Activated CD4-positive, alpha-beta T cell treated with anti-CD3 and anti-CD28 coated beads, Interleukin-2, amount 10 ng/mL, durations not matched to agents 7 days and 5 days (primary cell): Measurements from ENCODE around the gene CDH3. TPM values are rescaled to one million over a fixed set of nuclear protein-coding genes. Genes with fewer than 3 reads are reported as not detected.

Source experiments
- CTCF ChIA-PET: fragments of 350-600 bp; sonication (Branson Sonifier 250); formaldehyde crosslinking; loops from one replicate; lab custom pipeline; 2021; ENCODE audit warnings: antibody characterized with exemption; lab: Charles Lee
- POLR2A ChIA-PET: fragments of 350-600 bp; sonication (Branson Sonifier 250); formaldehyde crosslinking; loops from one replicate; lab custom pipeline; 2021; ENCODE audit warnings: antibody characterized with exemption; lab: Charles Lee
- DNase-seq: peaks from one replicate; pipeline ENCODE4 v3.0.0-alpha.2; 2020
- H3K27ac Mint-ChIP-seq: one replicate; pipeline ENCODE4 v1.8.0; 2021; ENCODE audit warnings: mild to moderate bottlenecking, moderate library complexity, mixed read lengths
- H3K27me3 Mint-ChIP-seq: one replicate; pipeline ENCODE4 v1.8.0; 2021; ENCODE audit warnings: mixed read lengths
- H3K36me3 Mint-ChIP-seq: one replicate; pipeline ENCODE4 v1.8.0; 2021; ENCODE audit warnings: low read depth, mixed read lengths
- H3K4me1 Mint-ChIP-seq: one replicate; pipeline ENCODE4 v1.8.0; 2021; ENCODE audit warnings: mixed read lengths
- H3K4me3 Mint-ChIP-seq: one replicate; pipeline ENCODE4 v1.8.0; 2021; ENCODE audit warnings: mild to moderate bottlenecking, moderate library complexity, mixed read lengths
- H3K9me3 Mint-ChIP-seq: one replicate; pipeline ENCODE4 v1.8.0; 2021; ENCODE audit warnings: mixed read lengths
- total RNA-seq, 2 experiments: library from RNA; stranded (reverse); gene quantifications; one replicate each; pipeline ENCODE4 v1.2.3, GENCODE V29; 2021

CDH3 gene
- total RNA-seq, 2 experiments from 2014 or later: 0.31 TPM; not detected in 1

- peaks cover 15% of the 10 kb centered on the region for H3K4me1 Mint-ChIP-seq
- no peak for DNase-seq
- H3K27me3 Mint-ChIP-seq: peaks cover 38% of the 10 kb centered on the region
- ChIA-PET POLR2A (no interaction called here), CTCF (no interaction called here)
- no peak overlapping the region for H3K27ac Mint-ChIP-seq
- no peak overlapping the region for H3K4me3 Mint-ChIP-seq
- no peaks in the 10 kb centered on the region for H3K36me3 Mint-ChIP-seq
- no peaks in the 10 kb centered on the region for H3K9me3 Mint-ChIP-seq
Observed at GRCh38 chr16:68640972-68641371, 4.1 kb upstream of the CDH3 start.

DNA sequence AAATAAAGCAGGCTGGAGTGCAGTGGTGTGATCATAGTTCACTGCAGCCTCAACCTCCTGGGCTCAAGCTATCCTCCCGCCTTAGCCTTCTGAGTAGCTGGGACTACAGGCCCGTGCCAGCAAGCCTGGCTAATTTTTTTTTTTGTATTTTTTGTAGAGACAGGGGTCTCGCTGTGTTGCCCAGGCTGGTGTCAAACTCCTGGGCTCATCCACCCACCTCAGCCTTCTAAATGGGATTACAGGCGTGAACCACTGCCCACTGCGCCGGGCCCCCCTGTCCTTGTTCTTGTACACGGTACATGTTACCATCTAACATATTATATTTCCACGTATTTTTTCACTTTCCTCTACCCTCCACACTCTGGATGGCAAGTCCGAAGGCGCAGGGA, 3.1 kb upstream of the CDH3 start:
- Mint-ChIP-seq H3K9me3 (no peaks in the 10 kb centered on the region), H3K36me3 (no peaks in the 10 kb centered on the region), H3K4me3 (no peak overlapping the region), H3K27me3 (peaks cover 46% of the 10 kb centered on the region), H3K4me1 (peaks cover 18% of the 10 kb centered on the region), H3K27ac (no peak overlapping the region)
- ChIA-PET POLR2A (no interaction called here), CTCF (interaction anchor here (0.6 kb wide), 3 partner anchors 66 to 707 kb away, joined by 3 read pairs; no protein-coding TSS in a partner anchor)
- no peak for DNase-seq

DNA sequence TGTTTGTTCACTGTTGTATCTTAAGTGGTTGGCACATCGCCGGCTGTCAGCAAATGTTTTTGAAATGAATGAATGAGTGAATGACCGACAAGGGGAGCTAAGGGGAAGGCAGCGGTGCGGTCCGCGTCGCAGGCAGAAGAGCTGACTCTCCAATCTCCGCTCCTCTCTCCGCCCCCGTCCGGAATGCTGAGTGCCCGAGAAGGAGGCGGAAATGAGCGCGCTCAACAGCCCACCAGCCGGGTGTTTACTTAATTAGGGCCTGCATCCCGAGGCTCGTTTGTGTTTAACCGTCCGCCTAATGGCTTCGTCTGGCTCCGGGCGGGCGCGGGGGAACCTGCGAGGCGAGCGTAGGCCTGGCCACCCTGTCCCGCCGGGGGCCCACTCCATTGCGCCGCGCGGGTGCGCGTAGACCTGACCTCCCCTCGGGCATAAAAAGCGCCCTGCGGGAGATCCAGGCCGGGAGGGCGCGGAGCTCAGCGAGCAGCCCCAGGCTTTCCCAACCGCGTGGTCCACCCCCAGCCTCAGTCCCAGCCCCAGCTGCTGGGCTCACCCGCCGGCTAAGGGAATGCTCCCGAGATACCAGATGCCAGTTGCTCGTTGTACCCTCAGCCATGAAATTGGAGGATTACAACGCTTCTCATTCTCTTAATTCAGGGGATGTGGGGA, 2.5 kb upstream of the CDH3 start:
- ChIA-PET POLR2A (no interaction called here), CTCF (interaction anchor here (0.6 kb wide), 3 partner anchors 66 to 706 kb away, joined by 3 read pairs; no protein-coding TSS in a partner anchor)
- no peaks in the 10 kb centered on the region for H3K36me3 Mint-ChIP-seq
- no peak for DNase-seq
- no peaks in the 10 kb centered on the region for H3K9me3 Mint-ChIP-seq
- peaks cover 18% of the 10 kb centered on the region for H3K4me1 Mint-ChIP-seq
- peaks cover 50% of the 10 kb centered on the region for H3K27me3 Mint-ChIP-seq
- no peak overlapping the region for H3K4me3 Mint-ChIP-seq
- no peak overlapping the region for H3K27ac Mint-ChIP-seq

DNA sequence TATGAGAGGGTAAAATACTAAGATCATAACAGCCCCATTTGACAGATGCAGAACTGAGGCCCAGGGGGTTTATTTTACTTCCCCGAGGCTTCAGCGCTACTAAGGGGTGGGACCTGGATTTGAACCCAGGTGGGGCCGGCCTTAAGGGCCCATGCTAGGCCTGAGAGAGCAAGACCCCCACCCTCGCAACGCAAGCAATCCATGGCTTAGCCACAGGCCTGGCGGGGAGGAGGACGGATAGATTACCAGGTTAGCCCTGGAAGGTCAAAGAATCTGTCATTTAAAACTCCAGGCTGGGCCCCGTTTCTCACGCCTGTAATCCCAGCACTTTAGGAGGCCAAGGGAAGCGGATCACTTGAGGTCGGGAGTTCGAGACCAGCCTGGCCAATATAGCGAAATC, 1.9 kb upstream of the CDH3 start:
- no peak for DNase-seq
- H3K27me3 Mint-ChIP-seq: peaks cover 56% of the 10 kb centered on the region
- no peak overlapping the region for H3K27ac Mint-ChIP-seq
- ChIA-PET POLR2A (no interaction called here), CTCF (no interaction called here)
- no peaks in the 10 kb centered on the region for H3K9me3 Mint-ChIP-seq
- H3K4me1 Mint-ChIP-seq: peaks cover 18% of the 10 kb centered on the region
- no peaks in the 10 kb centered on the region for H3K36me3 Mint-ChIP-seq
- H3K4me3 Mint-ChIP-seq: no peak overlapping the region

- Mint-ChIP-seq H3K4me1 (peaks cover 18% of the 10 kb centered on the region), H3K36me3 (no peaks in the 10 kb centered on the region), H3K27me3 (peaks cover 56% of the 10 kb centered on the region), H3K9me3 (no peaks in the 10 kb centered on the region), H3K4me3 (no peak overlapping the region), H3K27ac (peak overlapping the region; percentile 13)
- ChIA-PET CTCF (no interaction called here), POLR2A (no interaction called here)
- no peak for DNase-seq
Observed at GRCh38 chr16:68643847-68644246, 1.3 kb upstream of the CDH3 start.

GRCh38 chr16:68644296-68644695, 814 bp upstream of the CDH3 start:
- Mint-ChIP-seq H3K9me3 (no peaks in the 10 kb centered on the region), H3K36me3 (no peaks in the 10 kb centered on the region), H3K27ac (no peak overlapping the region), H3K27me3 (peaks cover 56% of the 10 kb centered on the region), H3K4me1 (peaks cover 18% of the 10 kb centered on the region), H3K4me3 (no peak overlapping the region)
- no peak for DNase-seq
- POLR2A ChIA-PET: no interaction called here
- CTCF ChIA-PET: interaction anchor here (1.1 kb wide), 1 partner anchor 115 kb away, joined by 3 read pairs; no protein-coding TSS in a partner anchor

GRCh38 chr16:68645494-68646388, 631 bp downstream of the CDH3 start:
- H3K4me3 Mint-ChIP-seq: no peak overlapping the region
- peaks cover 2% of the 10 kb centered on the region for H3K9me3 Mint-ChIP-seq
- no peak for DNase-seq
- H3K27ac Mint-ChIP-seq: no peak overlapping the region
- POLR2A ChIA-PET: no interaction called here
- peaks cover 59% of the 10 kb centered on the region for H3K27me3 Mint-ChIP-seq
- CTCF ChIA-PET: interaction anchor here (1.1 kb wide), 1 partner anchor 117 kb away, joined by 3 read pairs; no protein-coding TSS in a partner anchor
- H3K4me1 Mint-ChIP-seq: peaks cover 18% of the 10 kb centered on the region
- H3K36me3 Mint-ChIP-seq: no peaks in the 10 kb centered on the region

DNA sequence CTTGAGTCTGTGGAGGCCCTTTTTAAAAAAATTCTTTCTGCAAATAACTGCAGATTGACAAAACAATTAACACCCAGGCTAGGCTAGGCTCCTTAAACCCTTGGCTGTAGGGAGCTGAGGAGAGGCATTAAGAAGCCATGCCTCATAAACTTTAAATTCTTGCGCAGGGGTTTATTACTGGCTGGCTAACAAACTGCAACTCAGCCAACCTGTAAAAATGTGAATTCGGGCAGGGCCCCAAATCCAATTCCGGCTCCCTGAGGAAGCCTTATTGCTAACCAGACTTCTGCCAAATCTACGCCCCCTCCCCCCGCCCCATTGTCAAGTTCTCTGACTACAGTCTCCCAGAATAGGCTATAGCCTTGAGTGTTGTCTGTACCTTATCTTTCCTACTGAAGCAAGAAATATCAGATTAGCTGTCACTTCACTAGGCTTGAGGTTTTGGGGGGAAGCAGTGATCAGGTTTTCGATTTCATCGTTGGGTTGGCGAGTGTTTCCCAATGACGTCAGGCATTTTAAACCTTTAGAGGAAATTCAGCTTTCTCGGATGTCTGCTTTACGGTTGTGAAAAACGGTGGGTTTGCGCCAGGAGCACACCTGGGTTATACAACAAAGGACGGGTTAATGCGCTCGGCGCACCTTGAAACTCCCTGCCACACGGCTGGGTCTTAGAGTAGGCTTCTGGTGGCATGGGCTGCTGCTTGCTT, 2.0 kb downstream of the CDH3 start:
- Mint-ChIP-seq H3K27ac (no peak overlapping the region), H3K4me1 (peaks cover 16% of the 10 kb centered on the region), H3K9me3 (peaks cover 2% of the 10 kb centered on the region), H3K36me3 (no peaks in the 10 kb centered on the region), H3K27me3 (peaks cover 50% of the 10 kb centered on the region), H3K4me3 (no peak overlapping the region)
- ChIA-PET CTCF (interaction anchor here (0.5 to 1.1 kb wide), 2 partner anchors 12 to 1096 kb away, joined by 3 to 5 read pairs; no protein-coding TSS in a partner anchor), POLR2A (no interaction called here)
- DNase-seq: no peak

- H3K27me3 Mint-ChIP-seq: peaks cover 19% of the 10 kb centered on the region
- no peaks in the 10 kb centered on the region for H3K36me3 Mint-ChIP-seq
- no peak overlapping the region for H3K27ac Mint-ChIP-seq
- ChIA-PET POLR2A (no interaction called here), CTCF (interaction anchor here (0.6 to 0.7 kb wide), 2 partner anchors 54 to 204 kb away, joined by 3 to 4 read pairs; no protein-coding TSS in a partner anchor)
- no peak overlapping the region for H3K4me3 Mint-ChIP-seq
- peaks cover 2% of the 10 kb centered on the region for H3K9me3 Mint-ChIP-seq
- no peak for DNase-seq
- H3K4me1 Mint-ChIP-seq: peaks cover under 1% of the 10 kb centered on the region
Observed at GRCh38 chr16:68651136-68651535, 6.0 kb downstream of the CDH3 start.

DNA sequence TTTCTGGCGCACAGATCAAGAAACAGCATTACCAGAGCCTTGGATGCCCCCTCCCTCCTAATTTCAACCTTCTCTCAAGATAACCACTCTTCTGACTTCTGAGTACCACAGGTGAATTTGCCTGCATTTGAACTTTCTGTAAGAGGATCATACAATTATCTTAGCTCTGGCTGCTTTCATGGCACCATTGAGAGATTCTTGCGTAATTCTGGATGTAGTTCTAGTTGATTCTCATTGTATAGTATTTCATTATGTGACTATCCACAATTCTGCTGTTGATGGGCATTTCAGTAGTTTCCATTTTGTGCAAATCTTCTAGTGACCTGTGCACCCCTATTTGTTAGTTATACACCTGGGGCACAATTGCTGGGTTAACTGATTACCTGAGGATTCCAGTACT, 7.5 kb downstream of the CDH3 start:
- Mint-ChIP-seq H3K4me3 (no peak overlapping the region), H3K36me3 (no peaks in the 10 kb centered on the region), H3K27ac (no peak overlapping the region), H3K4me1 (no peaks in the 10 kb centered on the region), H3K27me3 (peaks cover 8% of the 10 kb centered on the region), H3K9me3 (peaks cover 2% of the 10 kb centered on the region)
- no peak for DNase-seq
- ChIA-PET POLR2A (no interaction called here), CTCF (no interaction called here)

DNA sequence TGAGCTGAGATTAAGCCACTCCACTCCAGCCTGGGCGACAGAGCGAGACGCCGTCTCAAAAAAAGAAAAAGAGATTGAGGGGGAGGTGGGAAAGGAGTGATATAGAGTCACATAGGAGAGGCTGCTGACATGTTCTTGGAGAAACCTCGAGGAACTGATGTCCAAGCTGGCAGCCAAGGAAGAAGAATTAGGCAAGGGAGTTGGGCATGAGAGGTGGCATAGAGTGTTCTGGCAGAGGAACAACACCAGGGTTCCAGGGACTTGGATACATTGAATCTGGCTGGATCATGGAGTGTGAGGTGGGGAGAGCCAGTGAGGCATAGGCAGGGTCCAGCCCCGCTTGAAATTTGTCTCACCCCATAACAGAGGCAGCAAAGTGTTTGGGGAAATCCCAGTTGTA, 10.7 kb downstream of the CDH3 start:
- Mint-ChIP-seq H3K9me3 (no peaks in the 10 kb centered on the region), H3K27me3 (peaks cover 3% of the 10 kb centered on the region), H3K36me3 (no peaks in the 10 kb centered on the region), H3K4me3 (no peak overlapping the region), H3K27ac (no peak overlapping the region), H3K4me1 (peaks cover 2% of the 10 kb centered on the region)
- POLR2A ChIA-PET: no interaction called here
- CTCF ChIA-PET: no interaction called here
- DNase-seq: no peak

GRCh38 chr16:68656751-68657150, 11.6 kb downstream of the CDH3 start:
- no peak overlapping the region for H3K27ac Mint-ChIP-seq
- no peaks in the 10 kb centered on the region for H3K9me3 Mint-ChIP-seq
- no peaks in the 10 kb centered on the region for H3K36me3 Mint-ChIP-seq
- no peak overlapping the region for H3K4me3 Mint-ChIP-seq
- ChIA-PET CTCF (no interaction called here), POLR2A (no interaction called here)
- H3K4me1 Mint-ChIP-seq: peaks cover 2% of the 10 kb centered on the region
- peaks cover 3% of the 10 kb centered on the region for H3K27me3 Mint-ChIP-seq
- no peak for DNase-seq
